ENCODE data around the gene LRRC46. TPM values are rescaled to one million over a fixed set of nuclear protein-coding genes. Genes with fewer than 3 reads are reported as not detected.

LRRC46 gene
- total and polyA plus RNA-seq, 9 of the 15 experiments (the other 6 are each of a cell fraction or from before 2014, with no cell fraction given), result 0.39 to 1.4 (median 0.53) TPM; not detected in 1

DNA sequence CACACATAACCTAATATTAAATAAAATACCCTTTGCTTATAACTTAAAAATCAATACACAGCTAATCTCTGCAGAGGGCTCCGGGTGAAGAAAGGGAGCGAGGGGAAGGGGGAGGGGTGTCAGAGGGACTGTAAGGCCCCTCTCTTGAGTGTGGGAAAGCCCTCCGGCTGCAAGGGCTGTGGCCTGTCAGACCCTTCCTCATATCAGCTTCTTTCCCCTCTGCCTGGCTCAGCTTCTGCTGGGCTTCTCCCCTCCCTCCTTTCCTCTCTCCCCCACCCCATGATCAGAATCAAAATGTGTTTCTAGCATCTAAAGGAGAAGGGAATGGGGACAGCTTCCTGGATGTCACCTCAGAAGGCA, 14.2 kb downstream of the LRRC46 start:
- peaks cover 40 to 56% of the 10 kb centered on the region in 2 experiments for H3K4me1 ChIP-seq (replicated peaks in 1 of 2; ENCODE audit: control insufficient read depth in 2 of 2, insufficient read depth in 2 of 2, low read length in 2 of 2)
- intact Hi-C loops (cut with micrococcal nuclease) (loop anchor here (10.0 kb wide), 1 partner anchor 289 kb away; no protein-coding TSS in a partner anchor), in situ Hi-C loops (cut with MboI) (no loop called here)
- POLR2A ChIA-PET, result interaction anchor here (0.5 to 1.7 kb wide), 7 partner anchors 9 to 50 kb away, joined by 3 to 12 read pairs (median 3); no protein-coding TSS in a partner anchor
- DNase-seq (ENCODE audit: extremely low read depth in 1 of 4, low spot score in 3 of 4) (no peak), FAIRE-seq (no peak), ATAC-seq (no peak)
- no peak overlapping the region for H3K4me2 ChIP-seq (ENCODE audit: insufficient read depth, low read length)
- WGBS (ENCODE audit: insufficient coverage, low coverage, missing lambda C conversion rate), result 44% methylated on average over 3 of the region's 3 CpGs
- H3K79me2 ChIP-seq (ENCODE audit: control insufficient read depth, insufficient read depth, low read length), result peaks cover 20% of the 10 kb centered on the region
- H3K9ac ChIP-seq (ENCODE audit: insufficient read depth in 1 of 2, low read depth in 2 of 2, low read length in 2 of 2), result no peak overlapping the region
- no peaks in the 10 kb centered on the region for H3K9me3 ChIP-seq (replicated peaks; ENCODE audit: control insufficient read depth, insufficient read depth, low read depth, low read length)
- no peaks in the 10 kb centered on the region for H3K27me3 ChIP-seq (ENCODE audit: control insufficient read depth in 2 of 2, insufficient read depth in 2 of 2, low read length in 2 of 2)
- no peaks in the 10 kb centered on the region for H4K20me1 ChIP-seq (replicated peaks; ENCODE audit: control insufficient read depth, insufficient read depth, low read length)
- no peaks in the 10 kb centered on the region for H3K9me1 ChIP-seq (ENCODE audit: control insufficient read depth, insufficient read depth, low read length)
- no peak overlapping the region for H3K4me3 ChIP-seq
- CTCF ChIA-PET (ENCODE audit: low intra/inter-chr PET ratio), result interaction anchor here (0.7 to 5.9 kb wide), 2 partner anchors 44 to 228 kb away, joined by 3 to 171 read pairs; no protein-coding TSS in a partner anchor
- H3K36me3 ChIP-seq (ENCODE audit: control insufficient read depth, insufficient read depth, low read length), result no peaks in the 10 kb centered on the region; the same call in 2 of the 3 replicates
- no TSS peak for BruUV-seq (replicated peaks)
- no peak overlapping the region for H2AFZ ChIP-seq (ENCODE audit: low read depth, low read length)
- no peak overlapping the region for H3K27ac ChIP-seq (ENCODE audit: extremely low read depth, low read depth, low read length)
- TF ChIP-seq, protein P1, sequence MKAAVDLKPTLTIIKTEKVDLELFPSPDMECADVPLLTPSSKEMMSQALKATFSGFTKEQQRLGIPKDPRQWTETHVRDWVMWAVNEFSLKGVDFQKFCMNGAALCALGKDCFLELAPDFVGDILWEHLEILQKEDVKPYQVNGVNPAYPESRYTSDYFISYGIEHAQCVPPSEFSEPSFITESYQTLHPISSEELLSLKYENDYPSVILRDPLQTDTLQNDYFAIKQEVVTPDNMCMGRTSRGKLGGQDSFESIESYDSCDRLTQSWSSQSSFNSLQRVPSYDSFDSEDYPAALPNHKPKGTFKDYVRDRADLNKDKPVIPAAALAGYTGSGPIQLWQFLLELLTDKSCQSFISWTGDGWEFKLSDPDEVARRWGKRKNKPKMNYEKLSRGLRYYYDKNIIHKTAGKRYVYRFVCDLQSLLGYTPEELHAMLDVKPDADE (conservative IDR thresholded peaks at IDR 0.05; ENCODE audit: control insufficient read depth, low read depth, low read length), result no peak
- no peak for TF ChIP-seq NELFE (IDR thresholded peaks at IDR 0.05; ENCODE audit: insufficient read depth, insufficient read length)
- TF ChIP-seq NFE2 (IDR thresholded peaks at IDR 0.05; ENCODE audit: low read depth), result no peak
- no peak for TF ChIP-seq GABPB2 (CRISPR knock-in tag; conservative IDR thresholded peaks at IDR 0.05)
- TF ChIP-seq ZNF57 (CRISPR knock-in tag; IDR thresholded peaks at IDR 0.05), result no peak
- TF ChIP-seq FIP1L1 (IDR thresholded peaks at IDR 0.05; ENCODE audit: low read depth, low read length, poor library complexity, severe bottlenecking), result no peak
- TF ChIP-seq, protein P2, sequence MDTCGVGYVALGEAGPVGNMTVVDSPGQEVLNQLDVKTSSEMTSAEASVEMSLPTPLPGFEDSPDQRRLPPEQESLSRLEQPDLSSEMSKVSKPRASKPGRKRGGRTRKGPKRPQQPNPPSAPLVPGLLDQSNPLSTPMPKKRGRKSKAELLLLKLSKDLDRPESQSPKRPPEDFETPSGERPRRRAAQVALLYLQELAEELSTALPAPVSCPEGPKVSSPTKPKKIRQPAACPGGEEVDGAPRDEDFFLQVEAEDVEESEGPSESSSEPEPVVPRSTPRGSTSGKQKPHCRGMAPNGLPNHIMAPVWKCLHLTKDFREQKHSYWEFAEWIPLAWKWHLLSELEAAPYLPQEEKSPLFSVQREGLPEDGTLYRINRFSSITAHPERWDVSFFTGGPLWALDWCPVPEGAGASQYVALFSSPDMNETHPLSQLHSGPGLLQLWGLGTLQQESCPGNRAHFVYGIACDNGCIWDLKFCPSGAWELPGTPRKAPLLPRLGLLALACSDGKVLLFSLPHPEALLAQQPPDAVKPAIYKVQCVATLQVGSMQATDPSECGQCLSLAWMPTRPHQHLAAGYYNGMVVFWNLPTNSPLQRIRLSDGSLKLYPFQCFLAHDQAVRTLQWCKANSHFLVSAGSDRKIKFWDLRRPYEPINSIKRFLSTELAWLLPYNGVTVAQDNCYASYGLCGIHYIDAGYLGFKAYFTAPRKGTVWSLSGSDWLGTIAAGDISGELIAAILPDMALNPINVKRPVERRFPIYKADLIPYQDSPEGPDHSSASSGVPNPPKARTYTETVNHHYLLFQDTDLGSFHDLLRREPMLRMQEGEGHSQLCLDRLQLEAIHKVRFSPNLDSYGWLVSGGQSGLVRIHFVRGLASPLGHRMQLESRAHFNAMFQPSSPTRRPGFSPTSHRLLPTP (IDR thresholded peaks at IDR 0.05; ENCODE audit: borderline replicate concordance, extremely low read depth, insufficient read length), result no peak
- no peak for TF ChIP-seq HDAC8 (tag; IDR thresholded peaks at IDR 0.05)
- TF ChIP-seq NFYB (IDR thresholded peaks at IDR 0.05; ENCODE audit: extremely low read depth, insufficient read length), result no peak
- TF ChIP-seq MTF1 (CRISPR knock-in tag; IDR thresholded peaks at IDR 0.05; ENCODE audit: borderline replicate concordance), result no peak
- TF ChIP-seq ARID2 (IDR thresholded peaks at IDR 0.05), result no peak
- TF ChIP-seq E2F8 (IDR thresholded peaks at IDR 0.05; ENCODE audit: low read depth, partially characterized antibody), result no peak
- TF ChIP-seq GATAD2B (IDR thresholded peaks at IDR 0.05; ENCODE audit: borderline replicate concordance), result no peak
- TF ChIP-seq HMG20A (CRISPR knock-in tag; conservative IDR thresholded peaks at IDR 0.05), result no peak
- TF ChIP-seq ARNT (IDR thresholded peaks at IDR 0.05), result no peak
- no peak for TF ChIP-seq KDM2B (CRISPR knock-in tag; IDR thresholded peaks at IDR 0.05)
